K562 (cell line): ENCODE results near the gene CDCP1. TPM values are rescaled to one million over a fixed set of nuclear protein-coding genes. Genes with fewer than 3 reads are reported as not detected.

ENCODE experiments used
- ILK ChIP-seq: fragments of 450-650 bp; IDR thresholded peaks from 2 replicates; pipeline ENCODE4 v1.6.1; 2016; ENCODE audit warnings: missing genetic modification characterization, low read depth, mild to moderate bottlenecking, missing compliant biosample characterization, moderate library complexity, borderline replicate concordance
- MBD2 ChIP-seq: sonication (generic); IDR thresholded peaks from 2 replicates; pipeline ENCODE4 v1.6.1; 2016; ENCODE audit warnings: low read depth, borderline replicate concordance
- NRF1 ChIP-seq, 2 experiments: fragments of 450-650 bp; IDR thresholded peaks in 1 of 2; conservative IDR thresholded peaks in 1 of 2; 2 replicates each; pipeline ENCODE4 v1.6.1; 2014; ENCODE audit warnings: mild to moderate bottlenecking in 2 of 2
- PTRF ChIP-seq: fragments of 450-650 bp; IDR thresholded peaks from 2 replicates; pipeline ENCODE4 v1.6.1; 2016; ENCODE audit warnings: mild to moderate bottlenecking, missing genetic modification characterization, missing compliant biosample characterization
- STAT5B ChIP-seq: fragments of 250-450 bp; sonication (Bioruptor Pico); IDR thresholded peaks from 2 replicates; pipeline ENCODE4 v1.8.0; 2021; ENCODE audit warnings: mild to moderate bottlenecking, inconsistent platforms
- ZNF134 ChIP-seq: fragments of 250-450 bp; sonication (Bioruptor Pico); conservative IDR thresholded peaks from 2 replicates; pipeline ENCODE4 v1.4.0; 2020
- ZNF175 ChIP-seq: fragments of 200-800 bp; sonication (Bioruptor generic); IDR thresholded peaks from 2 replicates; pipeline ENCODE4 v1.6.1; 2016; ENCODE audit warnings: low read depth, mild to moderate bottlenecking, missing genetic modification characterization, missing compliant biosample characterization
- ZNF830 ChIP-seq: fragments of 250-450 bp; sonication (Bioruptor Pico); IDR thresholded peaks from 2 replicates; pipeline ENCODE4 v1.5.0; 2021; ENCODE audit warnings: mild to moderate bottlenecking
- polyA plus RNA-seq, 8 experiments: library from polyadenylated mRNA; depleted of rRNA in 4 of 8; stranded (reverse) in 5 of 8; unstranded in 3 of 8; fragments of >200 nt; fragmentation: Nextera tagmentation in 2 of 8; fragmentation: Illumina TruSeq in 1 of 8; extraction: Ambion mirVana in 2 of 8; extraction: Trizol in 1 of 8; gene quantifications; 2 replicates each; pipeline versions ENCODE4 v1.2.1 to v1.2.3, GENCODE V29; 2011 to 2014; ENCODE audit warnings: inconsistent platforms in 1 of 8, missing spikeins in 1 of 8
- total RNA-seq, 7 experiments: library from RNA; depleted of rRNA in 6 of 7; stranded (reverse); fragments of >200 nt in 6 of 7; fragmentation: Illumina TruSeq in 2 of 7; extraction: Trizol in 2 of 7; gene quantifications; 2 replicates each; pipeline versions ENCODE4 v1.2.1 to v1.2.3, GENCODE V29; 2011 to 2021; ENCODE audit warnings: low replicate concordance in 1 of 7
- TF ChIP-seq, protein P1 (sequence below), 2 experiments: fragments of 450-650 bp in 1 of 2; sonication (generic) in 1 of 2; formaldehyde crosslinking; conservative IDR thresholded peaks; 2 replicates each; pipeline versions ENCODE4 v1.4.0 to v1.8.1; 2020 to 2022; ENCODE audit warnings: mild to moderate bottlenecking in 1 of 2, missing genetic modification reagents in 1 of 2

CDCP1 gene
- total and polyA plus RNA-seq, 9 of the 15 experiments (the other 6 are each of a cell fraction or from before 2014, with no cell fraction given): 3.9 to 16.4 (median 5.2) TPM

DNA sequence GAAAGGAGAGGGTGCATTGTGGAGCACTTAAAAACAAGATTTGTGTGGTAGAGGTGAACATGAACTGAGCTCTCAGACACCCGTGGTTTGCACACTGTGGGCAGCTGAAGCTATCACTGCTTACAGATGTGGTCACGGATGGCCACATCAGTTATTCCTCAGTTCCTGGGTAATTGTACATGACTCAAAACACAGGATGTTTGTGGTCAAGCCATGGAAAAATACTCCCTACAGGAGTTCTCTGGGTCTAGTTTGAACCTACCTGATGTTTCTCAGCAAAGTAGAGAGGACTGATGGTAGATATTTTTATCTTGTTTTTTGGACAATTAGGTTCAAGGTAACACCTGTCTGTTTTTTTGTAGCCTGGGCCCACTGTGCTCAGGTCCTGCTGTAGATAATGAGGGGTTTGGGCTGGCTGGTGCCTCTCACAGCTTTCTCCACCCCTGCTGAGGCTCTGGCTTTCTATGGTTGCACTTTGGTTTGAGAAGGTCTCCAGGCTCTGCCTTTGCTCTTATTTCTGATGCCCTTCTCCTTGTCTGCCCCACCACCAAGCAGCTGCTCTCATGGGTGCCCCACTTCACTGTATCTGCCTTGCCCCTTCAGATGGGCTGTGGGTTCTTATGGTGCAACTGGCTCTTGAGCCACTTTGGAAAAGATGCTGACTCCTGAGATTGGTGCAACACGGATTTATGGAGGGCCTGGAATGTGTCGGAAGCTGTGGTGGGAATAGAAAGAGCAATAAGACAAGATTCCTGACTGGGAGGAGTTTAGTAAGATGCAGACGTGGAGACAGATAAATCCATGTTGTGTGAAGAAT, 40.1 kb downstream of the CDCP1 start (continued):
- TF ChIP-seq ZNF175 (CRISPR knock-in tag): peak; percentile 99
- TF ChIP-seq PTRF (tag): 0 out of 2 replicates have a peak, but pooled peaks have one; percentile 49
- peak; percentile 72; the same call in 1 of the 2 replicates for TF ChIP-seq ZNF830 (CRISPR knock-in tag)
- TF ChIP-seq STAT5B (CRISPR knock-in tag): no peak
- peak; percentile 63; the same call in 1 of the 2 replicates for TF ChIP-seq ILK
- TF ChIP-seq ZNF134: peak; percentile 68
- TF ChIP-seq, protein P1, sequence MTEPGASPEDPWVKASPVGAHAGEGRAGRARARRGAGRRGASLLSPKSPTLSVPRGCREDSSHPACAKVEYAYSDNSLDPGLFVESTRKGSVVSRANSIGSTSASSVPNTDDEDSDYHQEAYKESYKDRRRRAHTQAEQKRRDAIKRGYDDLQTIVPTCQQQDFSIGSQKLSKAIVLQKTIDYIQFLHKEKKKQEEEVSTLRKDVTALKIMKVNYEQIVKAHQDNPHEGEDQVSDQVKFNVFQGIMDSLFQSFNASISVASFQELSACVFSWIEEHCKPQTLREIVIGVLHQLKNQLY (CRISPR knock-in tag; conservative IDR thresholded peaks at IDR 0.05): 0 out of 4 replicates have a peak, but pooled peaks of 1 of the 2 experiments have one; percentile 19
- TF ChIP-seq MBD2: 0 out of 2 replicates have a peak, but pooled peaks have one; percentile 16
- 0 out of 4 replicates have a peak, but pooled peaks of 1 of the 2 experiments have one; percentile 12 for TF ChIP-seq NRF1 (conservative IDR thresholded peaks at IDR 0.05 in 1 of 2, IDR thresholded peaks at IDR 0.05 in 1 of 2)
